Inferior parietal cortex (tissue), 1 donor: ENCODE data around the gene GLG1.
"Not testable (repeated sequence)": the region's sequence is repeated elsewhere in the genome, so short reads cannot be mapped to it uniquely, and the experiment has no call there.

Experiments used
- DNase-seq: peaks from one replicate; pipeline ENCODE4 v3.0.0-alpha.2; 2016; ENCODE audit errors: extremely low spot score

Gene GLG1

DNA sequence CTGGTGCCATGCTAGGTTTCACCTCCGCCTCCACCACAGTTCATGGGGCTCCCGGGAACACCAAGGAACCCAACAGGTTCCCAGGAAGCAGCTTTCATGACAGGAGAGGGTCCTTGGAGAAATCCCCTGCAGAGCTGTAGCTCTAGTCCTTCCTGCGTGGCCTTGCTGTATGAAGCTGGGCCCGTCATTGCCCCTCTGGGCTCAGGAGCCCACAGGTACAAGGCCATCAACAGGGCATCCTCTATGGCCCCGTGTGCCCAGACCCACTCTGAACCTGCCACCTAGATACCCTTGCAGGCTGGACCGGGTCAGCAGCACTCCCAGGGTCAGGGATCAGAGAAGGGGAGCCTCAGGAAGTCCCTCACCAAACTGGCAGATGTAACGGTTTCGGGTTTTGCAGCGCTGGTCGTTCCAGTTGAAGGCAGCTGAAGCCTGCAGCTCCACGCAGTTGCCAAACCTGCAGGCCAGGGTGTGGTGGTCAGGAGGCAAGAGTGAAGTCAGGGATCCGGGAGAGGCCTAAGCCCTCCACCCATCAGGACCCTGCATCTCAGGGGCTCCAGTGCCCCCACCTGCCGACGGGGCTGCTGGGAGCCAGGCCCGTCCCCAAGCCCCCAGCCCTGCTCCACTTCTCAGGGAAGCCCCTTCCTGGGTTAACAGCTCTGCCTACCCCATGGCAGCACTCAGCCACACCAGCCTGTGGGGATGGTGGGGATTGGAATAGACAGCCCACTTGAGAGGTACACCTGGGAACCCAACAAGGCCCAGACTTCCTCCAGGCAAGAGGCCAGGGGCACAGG is 197.5 kb downstream of the GLG1 start:
- not testable (repeated sequence) for DNase-seq

GRCh38 chr16:74407362-74407705 is 199.6 kb downstream of the GLG1 start:
- DNase-seq = not testable (repeated sequence)

DNA sequence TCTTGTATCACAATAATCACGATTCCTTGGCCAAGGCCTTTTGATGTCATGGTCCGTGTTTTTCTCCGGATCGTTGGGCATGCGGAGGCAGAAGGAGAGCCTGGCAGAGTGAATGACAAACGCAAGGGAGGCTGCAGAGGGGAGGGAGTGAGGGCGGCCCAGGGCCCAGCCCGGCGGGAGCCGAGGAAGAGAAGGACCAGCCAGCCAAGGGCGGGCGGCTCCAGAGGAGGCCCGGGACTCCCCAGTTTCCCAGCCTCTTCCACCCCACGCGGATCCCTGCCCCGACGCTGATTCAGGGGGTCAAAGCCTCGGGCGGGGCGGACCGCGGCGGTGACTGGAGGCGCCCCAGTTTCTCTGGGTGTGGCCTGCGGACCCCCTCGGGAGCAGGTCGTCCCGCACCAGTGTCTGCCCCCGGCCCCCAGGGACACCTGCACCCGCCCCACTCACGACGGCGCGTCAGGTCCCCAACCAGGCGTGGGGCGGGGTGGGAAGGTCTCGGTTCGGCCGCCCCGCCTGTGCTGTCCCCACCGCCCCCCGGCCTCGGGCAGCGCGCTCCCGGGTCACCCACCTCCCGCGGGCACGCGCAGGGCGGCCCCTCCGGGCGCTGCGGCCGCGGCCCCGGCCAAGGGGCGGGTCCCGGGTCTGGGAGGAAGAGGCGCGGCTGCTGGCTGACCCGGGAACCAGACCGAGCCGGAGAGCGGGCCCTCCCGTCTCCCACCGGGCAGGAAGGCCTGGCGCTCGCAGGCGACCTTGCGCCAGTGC is 200.1 kb downstream of the GLG1 start:
- not testable (repeated sequence) for DNase-seq

DNA sequence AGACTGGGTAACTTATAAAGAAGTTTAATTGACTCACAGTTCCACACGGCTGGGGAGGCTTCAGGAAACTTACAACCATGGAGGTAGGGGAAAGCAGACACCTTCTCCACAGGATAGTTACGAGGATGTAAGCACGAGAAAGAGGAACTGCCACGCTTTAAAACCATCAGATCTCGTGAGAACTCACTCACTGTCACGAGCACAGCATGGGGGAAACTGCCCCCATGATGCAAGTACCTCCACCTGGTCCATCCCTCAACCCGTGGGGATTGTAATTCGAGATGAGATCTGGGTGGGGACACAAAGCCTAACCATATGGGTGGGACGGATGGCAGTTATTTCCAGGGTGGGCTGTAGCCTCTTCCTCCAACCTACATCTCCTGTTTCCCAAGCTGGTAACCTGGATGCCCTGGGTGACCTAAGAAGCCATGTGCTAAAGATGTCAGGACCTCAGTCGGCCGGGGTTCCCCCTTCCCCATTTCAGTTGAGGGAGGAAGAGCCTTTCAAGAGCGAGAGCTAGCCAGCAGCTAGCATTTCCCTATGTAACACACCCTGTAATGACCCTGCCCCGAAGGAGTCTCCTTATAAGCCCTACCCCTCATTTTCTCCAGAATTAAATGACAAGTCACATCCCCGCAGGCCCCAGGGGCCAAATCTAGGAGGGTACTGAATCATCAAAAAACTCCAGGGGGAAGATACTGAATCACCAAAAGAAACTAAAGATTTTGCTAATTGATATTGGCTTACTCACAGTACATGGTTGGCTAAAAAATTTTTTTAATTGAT is 202.6 kb downstream of the GLG1 start:
- not testable (repeated sequence) for DNase-seq

DNA sequence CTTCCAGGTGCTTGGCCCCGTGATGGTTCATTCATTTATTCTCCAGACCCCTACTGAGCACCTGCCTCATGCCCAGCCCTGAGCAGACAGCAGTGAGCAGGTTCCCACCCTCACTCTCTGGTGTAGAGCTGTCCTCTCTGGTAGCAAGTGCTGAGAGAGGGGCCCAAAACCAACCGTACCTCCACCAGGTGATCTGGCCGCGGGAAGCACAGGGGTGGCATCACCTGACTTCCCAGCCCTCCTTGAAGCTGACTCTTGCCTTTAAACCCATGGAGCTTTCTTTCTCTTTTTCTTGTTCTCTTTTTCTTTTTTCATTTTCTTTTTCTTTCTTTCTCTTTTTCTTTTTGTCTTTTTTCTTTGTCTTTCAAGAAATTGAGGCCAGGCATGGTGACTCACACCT is 206.7 kb downstream of the GLG1 start:
- not testable (repeated sequence) for DNase-seq

DNA sequence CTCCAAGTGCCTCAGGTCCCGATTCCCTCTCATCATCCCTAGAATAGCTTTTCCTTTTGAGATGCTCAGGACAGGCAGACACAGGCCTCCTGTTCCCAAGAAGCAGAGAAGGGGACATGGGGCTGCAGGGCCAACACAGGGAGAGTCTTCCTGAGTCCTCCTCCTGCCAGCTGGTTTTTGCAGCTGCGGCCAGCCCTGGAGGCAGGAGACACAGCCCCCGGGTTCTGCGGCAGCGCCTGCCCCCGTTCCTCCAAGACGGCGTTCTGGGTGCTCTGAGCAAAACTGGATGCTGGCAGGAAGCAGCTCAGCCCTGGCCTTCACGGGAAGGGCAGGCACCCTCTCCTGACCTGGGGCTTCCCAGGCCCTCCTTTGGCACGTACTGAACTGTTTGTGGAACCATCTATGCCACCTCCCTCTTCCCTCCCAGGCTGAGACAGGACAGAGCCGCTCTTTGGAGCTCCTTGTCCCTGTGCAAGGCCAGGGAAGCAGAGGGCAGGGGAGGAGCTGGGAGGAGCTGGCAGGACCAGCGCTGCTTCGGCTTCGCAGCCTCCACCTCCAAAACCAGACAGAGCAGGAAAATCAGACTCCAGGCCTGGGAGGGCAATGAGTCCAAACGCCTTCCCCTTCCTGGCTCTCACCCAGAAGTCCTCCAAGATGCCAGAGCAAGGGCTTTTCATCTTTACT is 208.6 kb downstream of the GLG1 start:
- DNase-seq = not testable (repeated sequence)
